B cell (primary cell): ENCODE results near the gene SRRM2. TPM values are rescaled to one million over a fixed set of nuclear protein-coding genes. Genes with fewer than 3 reads are reported as not detected.

Source experiments
- ATAC-seq: fragments of 200-7000 bp; cut with Tn5 transposase; one replicate; pipeline ENCODE4 v1.10.0; 2021; ENCODE audit warnings: low read depth, mild to moderate bottlenecking, moderate number of reproducible peaks, moderate library complexity
- CTCF ChIA-PET: fragments of 350-600 bp; sonication (Branson Sonifier 250); formaldehyde crosslinking; loops from one replicate; lab custom pipeline; 2021; ENCODE audit warnings: antibody characterized with exemption, inconsistent platforms; lab: Charles Lee
- POLR2A ChIA-PET: fragments of 350-600 bp; sonication (Branson Sonifier 250); formaldehyde crosslinking; loops from one replicate; lab custom pipeline; 2021; ENCODE audit warnings: antibody characterized with exemption; lab: Charles Lee
- DNase-seq: peaks from one replicate; pipeline ENCODE4 v3.0.0; 2013
- H2AFZ ChIP-seq: 2 replicates; pipeline ENCODE4 v1.6.1; 2012; ENCODE audit warnings: mild to moderate bottlenecking, low read depth, low read length; ENCODE audit not compliant: insufficient read depth, poor library complexity, severe bottlenecking
- H3K27ac ChIP-seq, 2 donors: 1 replicate in 1 of 2; 2 replicates in 1 of 2; pipeline ENCODE4 v1.5.1; 2012 to 2013; ENCODE audit warnings: low read length in 2 of 2, mild to moderate bottlenecking in 2 of 2, moderate library complexity in 1 of 2
- H3K27me3 ChIP-seq, 4 experiments: fragments of 200-600 bp in 1 of 4; sonication (generic) in 1 of 4; replicated peaks in 1 of 4; 1 replicate in 2 of 4; 2 replicates in 2 of 4; pipeline versions ENCODE4 v1.6.1 to v1.7.0; 2013 to 2016; ENCODE audit warnings: low read length in 3 of 4, mild to moderate bottlenecking in 2 of 4, mixed read lengths in 1 of 4, moderate library complexity in 1 of 4; ENCODE audit not compliant: insufficient read depth in 4 of 4, control insufficient read depth in 3 of 4; ENCODE audit errors: control extremely low read depth in 1 of 4
- H3K36me3 ChIP-seq, 2 experiments: replicated peaks in 1 of 2; 1 replicate in 1 of 2; 2 replicates in 1 of 2; pipeline versions ENCODE4 v1.6.1 to v1.7.1; 2013; ENCODE audit warnings: low read length in 1 of 2; ENCODE audit not compliant: insufficient read depth in 2 of 2, control insufficient read depth in 1 of 2; ENCODE audit errors: control extremely low read depth in 1 of 2, extremely low read depth in 1 of 2
- H3K4me1 ChIP-seq, 2 donors: fragments of 200-600 bp in 1 of 2; sonication (generic) in 1 of 2; 1 replicate in 1 of 2; 2 replicates in 1 of 2; pipeline versions ENCODE4 v1.5.1 to v1.6.1; 2013 to 2017; ENCODE audit warnings: low read length in 2 of 2; ENCODE audit not compliant: control insufficient read depth in 2 of 2, insufficient read depth in 2 of 2
- H3K4me2 ChIP-seq: replicated peaks from 2 replicates; pipeline ENCODE3; 2012; ENCODE audit warnings: mild to moderate bottlenecking, low read depth, low read length; ENCODE audit not compliant: poor library complexity, severe bottlenecking
- H3K4me3 ChIP-seq, 5 experiments: fragments of 200-600 bp in 1 of 5; sonication (generic) in 1 of 5; 1 replicate in 3 of 5; 2 replicates in 2 of 5; pipeline versions ENCODE4 v1.5.1 to v1.7.0; 2011 to 2016; ENCODE audit warnings: low read length in 4 of 5, mild to moderate bottlenecking in 4 of 5, low read depth in 2 of 5, control low read depth in 1 of 5, moderate library complexity in 1 of 5; ENCODE audit not compliant: insufficient read depth in 1 of 5; ENCODE audit errors: control extremely low read depth in 1 of 5, extremely low read depth in 1 of 5
- H3K79me2 ChIP-seq: fragments of 200-600 bp; sonication (generic); one replicate; pipeline ENCODE4 v1.6.0; 2016; ENCODE audit warnings: low read length; ENCODE audit not compliant: control insufficient read depth, insufficient read depth
- H3K9ac ChIP-seq: fragments of 200-600 bp; sonication (generic); 2 replicates; pipeline ENCODE4 v1.6.1; 2017; ENCODE audit warnings: mild to moderate bottlenecking, low read length, moderate library complexity
- H3K9me3 ChIP-seq, 3 donors: one replicate each; pipeline versions ENCODE4 v1.6.1 to v1.7.1; 2013; ENCODE audit warnings: low read length in 2 of 3; ENCODE audit not compliant: control insufficient read depth in 2 of 3, insufficient read depth in 1 of 3; ENCODE audit errors: control extremely low read depth in 1 of 3
- H4K20me1 ChIP-seq: 2 replicates; pipeline ENCODE4 v1.6.0; 2012; ENCODE audit warnings: mild to moderate bottlenecking, low read length; ENCODE audit not compliant: insufficient read depth, control insufficient read depth, poor library complexity, severe bottlenecking
- H3K27ac Mint-ChIP-seq: one replicate; pipeline ENCODE4 v1.8.0; 2021; ENCODE audit warnings: mixed read lengths
- H3K27me3 Mint-ChIP-seq: one replicate; pipeline ENCODE4 v1.8.0; 2021; ENCODE audit warnings: mixed read lengths
- H3K4me1 Mint-ChIP-seq: one replicate; pipeline ENCODE4 v1.8.0; 2021; ENCODE audit warnings: mixed read lengths
- H3K4me3 Mint-ChIP-seq: one replicate; pipeline ENCODE4 v1.8.0; 2021; ENCODE audit warnings: mixed read lengths
- H3K9me3 Mint-ChIP-seq: one replicate; pipeline ENCODE4 v1.8.0; 2022; ENCODE audit warnings: mixed read lengths; ENCODE audit not compliant: insufficient read depth
- EZH2 ChIP-seq: IDR thresholded peaks from 2 replicates; pipeline ENCODE4 v1.6.1; 2012; ENCODE audit warnings: borderline replicate concordance, low read depth, mild to moderate bottlenecking, moderate library complexity, low read length; ENCODE audit not compliant: insufficient read depth, poor library complexity, severe bottlenecking
- WGBS: methylation state at CpG from one replicate; pipeline ENCODE4 v1.1.5; 2013; ENCODE audit warnings: missing lambda C conversion rate; ENCODE audit not compliant: insufficient coverage; 5-methylcytosine and 5-hydroxymethylcytosine counted together
- intact Hi-C: fragments of 100-400 bp; cut with micrococcal nuclease; formaldehyde crosslinking; loops from one replicate; pipeline ENCODE4 v1.10.0; 2022
- polyA plus RNA-seq: library from polyadenylated mRNA; depleted of rRNA; stranded (reverse); fragments of >200 nt; gene quantifications from 2 replicates; pipeline ENCODE4 v1.2.3, GENCODE V29; 2012
- total RNA-seq, 2 donors: library from RNA; stranded (reverse); fragments of 120-200 nt in 1 of 2; gene quantifications; 1 replicate in 1 of 2; 2 replicates in 1 of 2; pipeline versions ENCODE4 v1.2.3 to v1.2.4, GENCODE V29; 2013 to 2022
- TF ChIP-seq, protein P1 (sequence below): fragments of 200-600 bp; IDR thresholded peaks from one replicate; pipeline ENCODE4 v1.8.0; 2022; ENCODE audit warnings: antibody characterized with exemption, mild to moderate bottlenecking

SRRM2 gene
- total and polyA plus RNA-seq, 2 donors (not counting 1 experiment from before 2014, with no cell fraction given): 1,485 to 1,879 TPM

DNA sequence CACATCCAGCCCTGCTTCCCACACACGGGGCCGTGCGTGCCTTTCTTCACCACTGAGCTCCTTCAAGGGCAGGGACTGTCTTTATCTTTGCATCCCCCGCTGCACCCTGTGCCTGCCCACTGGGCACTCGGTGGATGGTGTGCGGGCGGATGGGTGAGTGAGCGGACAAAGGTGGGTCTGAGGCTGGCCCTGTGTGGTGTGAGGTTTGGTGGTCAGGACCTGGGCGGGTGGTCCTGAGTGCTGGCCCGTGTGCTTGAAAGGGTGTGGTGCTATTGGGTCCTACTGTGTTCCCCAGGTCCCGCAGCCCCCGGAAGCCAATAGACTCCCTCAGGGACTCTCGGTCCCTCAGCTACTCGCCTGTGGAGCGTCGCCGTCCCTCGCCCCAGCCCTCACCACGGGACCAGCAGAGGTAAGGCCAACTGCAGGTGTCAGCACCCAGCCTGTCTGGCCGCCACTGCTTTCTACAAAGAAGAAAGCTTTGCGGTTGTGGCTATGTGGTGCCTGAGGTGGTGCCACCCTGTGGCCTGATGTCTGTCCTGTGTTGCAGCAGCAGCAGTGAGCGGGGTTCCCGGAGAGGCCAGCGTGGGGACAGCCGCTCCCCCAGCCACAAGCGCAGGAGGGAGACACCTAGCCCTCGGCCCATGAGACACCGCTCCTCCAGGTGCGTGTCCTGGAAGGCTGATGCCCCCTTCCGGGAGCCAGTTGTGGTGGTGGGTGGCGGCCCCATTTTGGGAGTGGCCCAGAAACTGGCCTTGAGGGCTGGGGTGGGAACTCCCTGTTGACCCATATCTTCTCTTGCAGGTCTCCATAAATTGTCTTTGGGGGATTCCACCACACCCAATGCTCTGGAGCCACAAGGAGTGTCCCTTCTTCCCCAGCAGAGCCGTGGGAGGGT is 17.9 kb downstream of the SRRM2 start:
- H3K4me1 ChIP-seq: no peaks in the 10 kb centered on the region
- DNase-seq (no peak), ATAC-seq (no peak)
- no peaks in the 10 kb centered on the region for H3K9me3 Mint-ChIP-seq
- no peak overlapping the region for H3K9ac ChIP-seq
- H3K4me2 ChIP-seq: no peak overlapping the region
- no peak overlapping the region for H3K4me3 Mint-ChIP-seq
- ChIA-PET CTCF (no interaction called here), POLR2A (no interaction called here)
- peaks cover 6% of the 10 kb centered on the region for H3K4me1 Mint-ChIP-seq
- H3K36me3 ChIP-seq: peaks cover 0 to 87% of the 10 kb centered on the region in 2 experiments
- H3K9me3 ChIP-seq: peaks cover 0 to 9% (median 0%) of the 10 kb centered on the region in 3 donors
- no peak overlapping the region for H3K27ac ChIP-seq
- no peaks in the 10 kb centered on the region for H3K27me3 ChIP-seq
- intact Hi-C loops: loop anchor here (10.0 kb wide), 2 partner anchors 86 to 94 kb away; partner anchors contain the start of gene KCTD5
- no peak overlapping the region for H2AFZ ChIP-seq
- peaks cover 74% of the 10 kb centered on the region for H4K20me1 ChIP-seq
- no peak overlapping the region for H3K4me3 ChIP-seq
- no peaks in the 10 kb centered on the region for H3K27me3 Mint-ChIP-seq
- peaks cover 61% of the 10 kb centered on the region for H3K79me2 ChIP-seq
- no peak overlapping the region for H3K27ac Mint-ChIP-seq
- TF ChIP-seq, protein P1, sequence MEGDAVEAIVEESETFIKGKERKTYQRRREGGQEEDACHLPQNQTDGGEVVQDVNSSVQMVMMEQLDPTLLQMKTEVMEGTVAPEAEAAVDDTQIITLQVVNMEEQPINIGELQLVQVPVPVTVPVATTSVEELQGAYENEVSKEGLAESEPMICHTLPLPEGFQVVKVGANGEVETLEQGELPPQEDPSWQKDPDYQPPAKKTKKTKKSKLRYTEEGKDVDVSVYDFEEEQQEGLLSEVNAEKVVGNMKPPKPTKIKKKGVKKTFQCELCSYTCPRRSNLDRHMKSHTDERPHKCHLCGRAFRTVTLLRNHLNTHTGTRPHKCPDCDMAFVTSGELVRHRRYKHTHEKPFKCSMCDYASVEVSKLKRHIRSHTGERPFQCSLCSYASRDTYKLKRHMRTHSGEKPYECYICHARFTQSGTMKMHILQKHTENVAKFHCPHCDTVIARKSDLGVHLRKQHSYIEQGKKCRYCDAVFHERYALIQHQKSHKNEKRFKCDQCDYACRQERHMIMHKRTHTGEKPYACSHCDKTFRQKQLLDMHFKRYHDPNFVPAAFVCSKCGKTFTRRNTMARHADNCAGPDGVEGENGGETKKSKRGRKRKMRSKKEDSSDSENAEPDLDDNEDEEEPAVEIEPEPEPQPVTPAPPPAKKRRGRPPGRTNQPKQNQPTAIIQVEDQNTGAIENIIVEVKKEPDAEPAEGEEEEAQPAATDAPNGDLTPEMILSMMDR: no peak
- TF ChIP-seq EZH2: no peak
- 86% methylated on average over 27 of the region's 32 CpGs for WGBS
